Measurements from ENCODE around the gene PRKN.

PRKN gene

GRCh38 chr6:161949531-161949930 is 778.0 kb downstream of the PRKN start:
- peak; percentile 12 for DNase-seq (ENCODE audit: low read depth, low spot score)
- H3K4me3 ChIP-seq (ENCODE audit: low read depth, low read length), result no peak overlapping the region
- in situ Hi-C loops (cut with HindIII; ENCODE audit: low sequenced_read_pairs), result no loop called here
- TF ChIP-seq CTCF (IDR thresholded peaks at IDR 0.05; ENCODE audit: low read depth, low read length), result no peak

- in situ Hi-C loops (cut with HindIII; ENCODE audit: low sequenced_read_pairs), result no loop called here
- no peak for DNase-seq (ENCODE audit: low read depth, low spot score)
- TF ChIP-seq CTCF (IDR thresholded peaks at IDR 0.05; ENCODE audit: low read depth, low read length), result no peak
- no peak overlapping the region for H3K4me3 ChIP-seq (ENCODE audit: low read depth, low read length)
These were observed 779.1 kb downstream of the PRKN start for GRCh38 chr6:161948462-161948861.

GRCh38 chr6:161947371-161947770 is 780.2 kb downstream of the PRKN start:
- in situ Hi-C loops (cut with HindIII; ENCODE audit: low sequenced_read_pairs), result no loop called here
- no peak for TF ChIP-seq CTCF (IDR thresholded peaks at IDR 0.05; ENCODE audit: low read depth, low read length)
- DNase-seq (ENCODE audit: low read depth, low spot score), result no peak

GRCh38 chr6:161946461-161946860 is 781.1 kb downstream of the PRKN start:
- TF ChIP-seq CTCF (IDR thresholded peaks at IDR 0.05; ENCODE audit: low read depth, low read length), result no peak
- no peak overlapping the region for H3K4me3 ChIP-seq (ENCODE audit: low read depth, low read length)
- DNase-seq (ENCODE audit: low read depth, low spot score), result no peak
- in situ Hi-C loops (cut with HindIII; ENCODE audit: low sequenced_read_pairs), result no loop called here

More at GRCh38 chr6:161947371-161947770, 780.2 kb downstream of the PRKN start:
- no peak overlapping the region for H3K4me3 ChIP-seq (ENCODE audit: low read depth, low read length)

- no peak overlapping the region for H3K4me3 ChIP-seq (ENCODE audit: low read depth, low read length)
- TF ChIP-seq CTCF (IDR thresholded peaks at IDR 0.05; ENCODE audit: low read depth, low read length), result no peak
- DNase-seq (ENCODE audit: low read depth, low spot score), result no peak
- in situ Hi-C loops (cut with HindIII; ENCODE audit: low sequenced_read_pairs), result no loop called here
These were observed 784.0 kb downstream of the PRKN start for GRCh38 chr6:161943561-161943960.

GRCh38 chr6:161941565-161941964 is 786.0 kb downstream of the PRKN start:
- in situ Hi-C loops (cut with HindIII; ENCODE audit: low sequenced_read_pairs), result no loop called here
- DNase-seq (ENCODE audit: low read depth, low spot score), result no peak
- no peak for TF ChIP-seq CTCF (IDR thresholded peaks at IDR 0.05; ENCODE audit: low read depth, low read length)
- H3K4me3 ChIP-seq (ENCODE audit: low read depth, low read length), result no peak overlapping the region

GRCh38 chr6:161940519-161940918 is 787.0 kb downstream of the PRKN start:
- no peak overlapping the region for H3K4me3 ChIP-seq (ENCODE audit: low read depth, low read length)
- TF ChIP-seq CTCF (IDR thresholded peaks at IDR 0.05; ENCODE audit: low read depth, low read length), result no peak
- DNase-seq (ENCODE audit: low read depth, low spot score), result no peak
- in situ Hi-C loops (cut with HindIII; ENCODE audit: low sequenced_read_pairs), result no loop called here

Measured in astrocyte of the spinal cord (primary cell).